Measurements from ENCODE around the gene NAT8L. TPM values are rescaled to one million over a fixed set of nuclear protein-coding genes. Genes with fewer than 3 reads are reported as not detected.

Gene NAT8L
- total RNA-seq, 2 donors from 2014 or later = 0.11 to 0.17 TPM

GRCh38 chr4:2054217-2054616 lies 4.9 kb upstream of the NAT8L start:
- Histone ChIP-seq H3K9me3 (no peaks in the 10 kb centered on the region), H3K4me1 (no peaks in the 10 kb centered on the region), H3K4me3 (no peak overlapping the region), H3K27ac (no peak overlapping the region), H3K27me3 (peaks cover 26% of the 10 kb centered on the region), H3K9ac (ENCODE audit: low read depth in 2 of 2, low read length in 2 of 2) (no peak overlapping the region), H3K36me3 (no peaks in the 10 kb centered on the region)
- DNase-seq = no peak
- no peak for TF ChIP-seq CTCF (IDR thresholded peaks at IDR 0.05)
- intact Hi-C loops (cut with DNase I) = no loop called here

GRCh38 chr4:2057382-2058065 lies 1.6 kb upstream of the NAT8L start:
- Histone ChIP-seq H3K4me3 (no peak overlapping the region), H3K9me3 (no peaks in the 10 kb centered on the region), H3K36me3 (no peaks in the 10 kb centered on the region), H3K27ac (no peak overlapping the region), H3K4me1 (peaks cover 3% of the 10 kb centered on the region), H3K9ac (ENCODE audit: low read depth in 2 of 2, low read length in 2 of 2) (no peak overlapping the region), H3K27me3 (peaks cover 53% of the 10 kb centered on the region)
- TF ChIP-seq CTCF (IDR thresholded peaks at IDR 0.05) = no peak
- no peak for DNase-seq
- intact Hi-C loops (cut with DNase I) = no loop called here

- Histone ChIP-seq H3K9me3 (no peaks in the 10 kb centered on the region), H3K9ac (ENCODE audit: low read depth in 2 of 2, low read length in 2 of 2) (no peak overlapping the region), H3K4me1 (peaks cover 3% of the 10 kb centered on the region), H3K4me3 (peak overlapping the region; percentile 7), H3K27ac (no peak overlapping the region), H3K36me3 (no peaks in the 10 kb centered on the region), H3K27me3 (peaks cover 55% of the 10 kb centered on the region)
- no peak for DNase-seq
- intact Hi-C loops (cut with DNase I) = no loop called here
- no peak for TF ChIP-seq CTCF (IDR thresholded peaks at IDR 0.05)
Observed at GRCh38 chr4:2058264-2059045, 672 bp upstream of the NAT8L start.

GRCh38 chr4:2059726-2060602 lies 837 bp downstream of the NAT8L start:
- Histone ChIP-seq H3K4me3 (no peak overlapping the region), H3K4me1 (peaks cover 3% of the 10 kb centered on the region), H3K27me3 (peaks cover 55% of the 10 kb centered on the region), H3K27ac (no peak overlapping the region), H3K36me3 (no peaks in the 10 kb centered on the region), H3K9me3 (no peaks in the 10 kb centered on the region), H3K9ac (ENCODE audit: low read depth in 2 of 2, low read length in 2 of 2) (no peak overlapping the region)
- intact Hi-C loops (cut with DNase I) = no loop called here
- TF ChIP-seq CTCF (IDR thresholded peaks at IDR 0.05) = no peak
- no peak for DNase-seq

GRCh38 chr4:2060611-2061185 lies 1.6 kb downstream of the NAT8L start:
- no peaks in the 10 kb centered on the region for H3K9me3 ChIP-seq
- TF ChIP-seq CTCF (IDR thresholded peaks at IDR 0.05) = no peak
- H3K27ac ChIP-seq = no peak overlapping the region
- H3K9ac ChIP-seq (ENCODE audit: low read depth in 2 of 2, low read length in 2 of 2) = no peak overlapping the region
- DNase-seq = no peak
- H3K36me3 ChIP-seq = no peaks in the 10 kb centered on the region
- no peak overlapping the region for H3K4me3 ChIP-seq
- peaks cover 3% of the 10 kb centered on the region for H3K4me1 ChIP-seq
- intact Hi-C loops (cut with DNase I) = no loop called here
- H3K27me3 ChIP-seq = peaks cover 55% of the 10 kb centered on the region
